Stimulated activated CD8-positive, alpha-beta memory T cell treated with anti-CD3 and anti-CD28 coated beads, Interleukin-7, amount 100 ng/mL, for 4 hours (primary cell): Measurements from ENCODE around the gene RIMBP3B.
"Not testable (repeated sequence)": the region's sequence is repeated elsewhere in the genome, so short reads cannot be mapped to it uniquely, and the experiment has no call there.

Experiments used
- DNase-seq, 2 donors: peaks; one replicate each; pipeline ENCODE4 v3.0.0-alpha.2; 2020; ENCODE audit warnings: low read depth in 2 of 2

Gene RIMBP3B

DNA sequence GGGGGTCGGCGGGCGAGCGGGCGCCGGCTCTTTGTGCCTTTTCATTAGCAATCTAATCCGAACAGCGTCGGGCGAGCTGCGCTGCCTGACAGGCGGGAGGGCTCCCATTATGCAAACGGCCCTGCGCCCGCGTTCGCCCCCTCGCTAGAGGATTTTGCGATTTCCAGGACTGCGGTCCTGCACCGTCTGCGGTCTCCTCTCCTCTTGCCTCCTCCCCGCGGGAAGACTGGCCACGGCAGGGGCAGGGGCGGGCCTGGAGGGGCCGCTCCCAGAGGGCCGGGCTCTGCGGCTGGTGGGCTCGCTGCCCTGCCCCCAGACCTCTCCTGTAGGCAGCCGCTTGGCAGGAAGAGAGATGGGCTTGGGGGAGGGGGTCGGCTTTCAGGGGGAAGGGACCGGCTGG is 34.3 kb downstream of the RIMBP3B start:
- not testable (repeated sequence) for DNase-seq

DNA sequence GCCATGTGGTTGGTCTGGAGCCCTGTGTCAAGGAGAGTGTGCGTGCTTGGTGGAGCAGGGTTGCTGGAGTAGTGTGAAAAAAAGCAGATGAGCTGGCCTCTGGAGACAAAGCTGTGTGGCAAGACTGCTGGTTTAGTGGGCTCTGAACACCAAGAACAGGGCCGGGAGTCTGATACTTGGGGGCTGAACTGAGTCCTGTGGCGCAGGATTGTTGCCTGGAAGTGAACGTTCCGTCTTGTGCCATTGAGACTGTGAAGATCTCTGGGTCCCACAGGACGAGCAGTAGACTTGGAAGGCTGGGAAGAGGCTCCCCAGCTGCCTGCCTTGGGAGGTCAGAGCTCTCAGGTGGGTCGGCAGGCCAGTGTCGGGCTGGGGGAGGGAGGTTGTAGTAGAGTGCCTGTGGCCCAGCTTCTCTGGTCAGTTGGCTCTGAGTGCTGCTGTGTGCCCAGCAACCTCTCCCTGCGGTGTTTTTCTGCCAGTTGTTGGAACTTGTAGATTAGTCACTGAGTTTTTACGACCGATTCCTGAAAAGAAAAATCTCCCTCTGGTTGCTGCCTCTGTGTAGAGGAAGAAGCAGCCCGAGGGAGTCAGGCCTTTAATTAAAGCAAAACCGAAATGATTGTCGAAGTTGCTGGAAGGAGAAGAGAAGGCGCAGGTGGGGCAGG is 35.6 kb downstream of the RIMBP3B start:
- DNase-seq: not testable (repeated sequence)

DNA sequence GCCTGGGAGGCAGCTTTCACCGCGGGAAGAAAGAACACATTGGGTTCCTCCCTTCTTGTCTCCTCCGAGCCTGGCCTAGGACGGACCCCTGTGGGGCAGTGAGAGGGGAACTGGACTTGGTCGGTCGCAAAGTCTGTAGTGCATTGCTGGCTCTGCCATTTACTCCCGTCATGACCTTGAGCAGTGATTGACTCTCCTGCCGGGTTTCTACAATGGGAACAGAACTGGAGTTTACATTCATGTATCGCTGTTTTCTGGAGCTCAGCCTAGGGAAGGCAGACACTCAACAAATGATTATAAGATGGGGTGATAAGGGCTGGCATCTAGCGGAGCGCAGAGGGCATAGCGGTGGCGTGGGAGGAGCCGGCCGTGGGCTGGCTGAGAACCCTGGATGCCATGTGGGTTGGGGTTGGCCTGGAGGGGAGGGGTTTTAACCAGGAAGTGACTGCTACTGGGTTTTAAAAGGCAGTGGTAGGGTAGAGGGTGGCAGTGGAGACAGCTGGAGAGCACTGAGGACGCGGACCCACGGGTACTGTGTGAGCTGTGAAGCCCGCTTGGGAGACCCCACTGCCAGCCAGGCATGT is 36.7 kb downstream of the RIMBP3B start:
- DNase-seq: not testable (repeated sequence)

DNA sequence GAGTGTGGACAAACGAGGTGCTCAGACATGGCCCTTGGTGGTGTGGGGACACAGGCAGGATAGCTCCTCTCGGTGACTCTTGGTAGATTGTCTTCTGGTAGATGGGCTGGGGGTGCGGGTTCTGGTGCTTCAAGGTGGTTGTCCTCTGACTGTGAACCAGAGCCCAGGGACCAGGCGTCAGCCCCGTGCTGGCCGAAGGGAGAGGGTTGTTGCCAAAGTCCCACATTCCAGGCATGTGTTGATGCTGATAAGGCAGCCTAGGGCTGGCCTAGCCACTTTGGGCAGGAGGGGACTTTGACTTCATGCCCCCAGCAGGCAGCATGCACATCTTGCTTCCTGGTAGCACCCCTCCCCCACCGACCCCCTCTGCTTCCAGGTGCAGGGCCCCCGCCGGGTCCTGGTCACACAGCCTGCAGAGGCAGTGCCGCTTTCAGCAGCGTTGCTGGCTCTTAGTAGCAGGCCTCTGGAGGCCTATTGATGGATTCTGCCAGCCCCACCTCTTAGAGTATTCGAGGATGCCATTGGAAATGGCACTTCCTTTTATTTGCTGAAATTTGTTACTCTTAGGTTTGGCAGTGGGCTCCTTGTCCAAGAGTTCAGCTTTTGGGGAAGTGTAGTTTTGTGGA is 40.6 kb downstream of the RIMBP3B start:
- DNase-seq: not testable (repeated sequence)

- not testable (repeated sequence) for DNase-seq
Observed at GRCh38 chr22:21434378-21435233, 51.1 kb downstream of the RIMBP3B start.

DNA sequence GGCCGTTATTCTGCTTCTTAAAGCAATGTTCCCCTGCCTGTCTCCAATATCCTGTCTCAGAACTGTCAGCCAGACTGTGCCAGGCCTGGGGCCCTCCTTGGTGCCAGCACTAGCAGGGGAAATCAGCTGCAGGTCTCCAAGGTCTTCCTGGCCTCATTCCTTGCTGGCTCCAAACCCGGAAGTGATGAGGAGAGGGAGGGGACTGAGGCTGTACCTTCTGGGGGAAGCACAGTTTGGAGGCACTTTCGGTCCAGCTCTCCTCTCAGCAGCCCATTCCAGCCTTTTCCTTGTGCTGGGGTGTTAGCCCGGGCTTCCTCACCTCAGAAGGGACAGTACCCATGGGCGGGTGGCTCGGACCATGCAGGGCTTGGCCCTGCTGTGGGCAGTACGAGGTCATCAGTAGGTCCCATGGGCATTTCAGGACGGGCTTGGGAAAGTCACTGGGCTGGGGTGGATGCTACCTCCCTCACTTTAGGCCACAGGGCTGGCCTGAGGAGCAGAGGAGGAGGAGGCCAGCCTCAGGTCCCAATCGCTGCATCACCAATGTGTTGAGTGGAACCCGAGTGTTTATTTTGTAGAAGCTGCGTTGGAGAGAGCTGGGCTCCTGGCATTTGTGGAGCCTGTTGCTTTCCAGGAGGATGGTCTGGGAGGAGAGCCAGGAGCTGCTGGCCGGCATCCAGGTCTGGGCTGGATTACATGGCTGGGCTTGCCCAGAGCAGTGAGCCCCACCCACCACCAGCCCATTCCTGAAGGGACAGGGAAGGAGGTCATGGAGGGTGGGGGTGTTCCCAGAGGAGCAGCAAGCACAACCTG is 52.7 kb downstream of the RIMBP3B start:
- not testable (repeated sequence) for DNase-seq

DNA sequence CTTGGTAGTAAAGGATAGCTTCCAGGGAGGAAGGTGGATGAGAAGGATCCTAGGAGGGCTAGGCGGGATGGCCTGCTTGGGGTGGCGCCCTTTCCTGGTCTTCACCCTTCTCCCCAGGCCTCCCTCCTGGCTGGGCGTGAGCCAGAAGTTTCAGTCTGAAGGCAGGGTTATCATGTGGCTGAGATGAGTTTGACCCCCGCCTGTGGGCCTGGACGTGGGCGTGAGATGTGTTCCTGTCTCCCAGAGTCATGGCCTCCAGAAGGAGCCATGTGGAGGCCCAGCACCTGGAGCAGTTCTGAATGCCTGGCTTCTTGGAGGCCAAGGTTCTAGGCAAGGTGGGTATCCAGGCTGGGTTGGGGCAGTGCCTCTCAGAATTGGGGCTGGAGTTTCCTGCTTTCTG is 54.5 kb downstream of the RIMBP3B start:
- DNase-seq: not testable (repeated sequence)
